SK-N-SH treated with all-trans-retinoic acid at 6 μM for 48 hours (cell line): ENCODE measurements around the gene F2RL2.

Experiments used
- ARNTL ChIP-seq: fragments of 450-650 bp; formaldehyde crosslinking; IDR thresholded peaks from 2 replicates; pipeline ENCODE4 v1.5.0; 2020; ENCODE audit warnings: low read depth, mild to moderate bottlenecking, moderate library complexity, borderline replicate concordance
- BACH2 ChIP-seq: fragments of 250-450 bp; sonication (Bioruptor Pico); IDR thresholded peaks from 2 replicates; pipeline ENCODE4 v1.9.0; 2021; ENCODE audit warnings: mild to moderate bottlenecking, borderline replicate concordance
- ESRRG ChIP-seq: fragments of 250-450 bp; sonication (Bioruptor Pico); IDR thresholded peaks from 2 replicates; pipeline ENCODE4 v1.6.1; 2021; ENCODE audit warnings: mild to moderate bottlenecking
- GLIS3 ChIP-seq: fragments of 250-450 bp; sonication (Bioruptor Pico); IDR thresholded peaks from 2 replicates; pipeline ENCODE4 v1.5.0; 2020; ENCODE audit warnings: mild to moderate bottlenecking, moderate library complexity
- ISL1 ChIP-seq: fragments of 250-450 bp; sonication (Bioruptor Pico); IDR thresholded peaks from 2 replicates; pipeline ENCODE4 v2.1.2; 2022; ENCODE audit warnings: mild to moderate bottlenecking, moderate library complexity
- RARB ChIP-seq: fragments of 250-450 bp; sonication (Bioruptor Pico); IDR thresholded peaks from 2 replicates; pipeline ENCODE4 v1.8.0; 2021; ENCODE audit warnings: mild to moderate bottlenecking, moderate library complexity
- ZC3H10 ChIP-seq: fragments of 250-450 bp; sonication (Bioruptor Pico); IDR thresholded peaks from 2 replicates; pipeline ENCODE4 v1.5.1; 2021; ENCODE audit warnings: mild to moderate bottlenecking, moderate library complexity
- ZFP3 ChIP-seq: fragments of 250-450 bp; sonication (Bioruptor Pico); IDR thresholded peaks from 2 replicates; pipeline ENCODE4 v1.5.0; 2020; ENCODE audit warnings: mild to moderate bottlenecking, moderate library complexity
- ZFP30 ChIP-seq: fragments of 450-650 bp; formaldehyde crosslinking; IDR thresholded peaks from 2 replicates; pipeline ENCODE4 v1.5.0; 2022; ENCODE audit warnings: mild to moderate bottlenecking, moderate library complexity
- ZNF8 ChIP-seq: fragments of 450-650 bp; formaldehyde crosslinking; IDR thresholded peaks from 2 replicates; pipeline ENCODE4 v1.5.0; 2020; ENCODE audit warnings: mild to moderate bottlenecking, moderate library complexity
- TF ChIP-seq, protein P1 (sequence below): fragments of 250-450 bp; sonication (Bioruptor Pico); IDR thresholded peaks from 2 replicates; pipeline ENCODE4 v1.8.0; 2020; ENCODE audit warnings: mild to moderate bottlenecking, moderate library complexity, borderline replicate concordance
- TF ChIP-seq, protein P2 (sequence below): fragments of 250-450 bp; sonication (Bioruptor Pico); IDR thresholded peaks from 2 replicates; pipeline ENCODE4 v1.5.1; 2020; ENCODE audit warnings: low read depth, mild to moderate bottlenecking, moderate library complexity

DNA sequence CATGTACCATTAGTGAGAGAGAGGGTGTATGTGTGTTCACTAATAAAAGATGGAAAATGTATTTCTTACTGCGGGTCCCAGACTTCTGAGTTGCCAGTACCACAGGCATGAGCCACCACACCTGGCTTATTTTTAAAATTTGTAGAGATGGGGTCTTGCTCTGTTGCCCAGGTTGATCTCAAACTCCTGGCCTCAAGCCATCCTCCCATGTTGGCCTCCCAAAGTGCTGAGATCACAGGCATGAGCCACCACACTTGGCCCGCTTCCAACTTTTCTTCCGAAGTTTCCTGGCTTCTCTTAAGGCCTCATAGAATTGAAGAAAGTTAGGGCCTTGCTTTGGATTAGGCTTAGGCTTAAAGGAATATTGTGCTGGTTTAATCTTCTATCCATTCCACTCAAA is 40.4 kb upstream of the F2RL2 start:
- TF ChIP-seq, protein P1, sequence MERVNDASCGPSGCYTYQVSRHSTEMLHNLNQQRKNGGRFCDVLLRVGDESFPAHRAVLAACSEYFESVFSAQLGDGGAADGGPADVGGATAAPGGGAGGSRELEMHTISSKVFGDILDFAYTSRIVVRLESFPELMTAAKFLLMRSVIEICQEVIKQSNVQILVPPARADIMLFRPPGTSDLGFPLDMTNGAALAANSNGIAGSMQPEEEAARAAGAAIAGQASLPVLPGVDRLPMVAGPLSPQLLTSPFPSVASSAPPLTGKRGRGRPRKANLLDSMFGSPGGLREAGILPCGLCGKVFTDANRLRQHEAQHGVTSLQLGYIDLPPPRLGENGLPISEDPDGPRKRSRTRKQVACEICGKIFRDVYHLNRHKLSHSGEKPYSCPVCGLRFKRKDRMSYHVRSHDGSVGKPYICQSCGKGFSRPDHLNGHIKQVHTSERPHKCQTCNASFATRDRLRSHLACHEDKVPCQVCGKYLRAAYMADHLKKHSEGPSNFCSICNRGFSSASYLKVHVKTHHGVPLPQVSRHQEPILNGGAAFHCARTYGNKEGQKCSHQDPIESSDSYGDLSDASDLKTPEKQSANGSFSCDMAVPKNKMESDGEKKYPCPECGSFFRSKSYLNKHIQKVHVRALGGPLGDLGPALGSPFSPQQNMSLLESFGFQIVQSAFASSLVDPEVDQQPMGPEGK: no peak
- TF ChIP-seq ZFP3 (CRISPR knock-in tag) (no peak), ARNTL (CRISPR knock-in tag) (no peak), ESRRG (CRISPR knock-in tag) (no peak), ZFP30 (CRISPR knock-in tag) (no peak), GLIS3 (CRISPR knock-in tag) (no peak), ZNF8 (CRISPR knock-in tag) (no peak), BACH2 (CRISPR knock-in tag) (no peak), RARB (CRISPR knock-in tag) (no peak), ZC3H10 (CRISPR knock-in tag) (no peak), ISL1 (CRISPR knock-in tag) (no peak)
- TF ChIP-seq, protein P2, sequence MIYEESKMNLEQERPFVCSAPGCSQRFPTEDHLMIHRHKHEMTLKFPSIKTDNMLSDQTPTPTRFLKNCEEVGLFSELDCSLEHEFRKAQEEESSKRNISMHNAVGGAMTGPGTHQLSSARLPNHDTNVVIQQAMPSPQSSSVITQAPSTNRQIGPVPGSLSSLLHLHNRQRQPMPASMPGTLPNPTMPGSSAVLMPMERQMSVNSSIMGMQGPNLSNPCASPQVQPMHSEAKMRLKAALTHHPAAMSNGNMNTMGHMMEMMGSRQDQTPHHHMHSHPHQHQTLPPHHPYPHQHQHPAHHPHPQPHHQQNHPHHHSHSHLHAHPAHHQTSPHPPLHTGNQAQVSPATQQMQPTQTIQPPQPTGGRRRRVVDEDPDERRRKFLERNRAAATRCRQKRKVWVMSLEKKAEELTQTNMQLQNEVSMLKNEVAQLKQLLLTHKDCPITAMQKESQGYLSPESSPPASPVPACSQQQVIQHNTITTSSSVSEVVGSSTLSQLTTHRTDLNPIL (CRISPR knock-in tag): no peak
